OCI-LY3 (cell line): ENCODE measurements around the gene IDNK.

Source experiments
- H2AFZ ChIP-seq: fragments of 200-600, 300-600 bp; shearing (Covaris generic); 2 replicates; pipeline ENCODE4 v1.6.0; 2014; ENCODE audit warnings: antibody characterized with exemption, low read depth, low read length
- H3K27ac ChIP-seq: fragments of 200-600, 300-600 bp; sonication (generic); 2 replicates; pipeline ENCODE4 v1.5.1; 2014; ENCODE audit warnings: mild to moderate bottlenecking, low read length, moderate library complexity, mixed read lengths
- H3K27me3 ChIP-seq: fragments of 200-600, 300-600 bp; sonication (generic); 2 replicates; pipeline ENCODE4 v1.6.1; 2014; ENCODE audit warnings: low read depth, low read length, mixed read lengths
- H3K36me3 ChIP-seq: fragments of 200-600, 300-600 bp; sonication (generic); replicated peaks from 2 replicates; pipeline ENCODE3; 2014; ENCODE audit warnings: low read depth, low read length, mixed read lengths
- H3K4me1 ChIP-seq: fragments of 300-600, 200-600 bp; sonication (generic); 2 replicates; pipeline ENCODE4 v1.6.1; 2014; ENCODE audit warnings: low read length, mixed read lengths
- H3K4me2 ChIP-seq: fragments of 200-600, 300-600 bp; sonication (generic); 2 replicates; pipeline ENCODE4 v1.6.1; 2014; ENCODE audit warnings: low read length, mixed read lengths
- H3K4me3 ChIP-seq: fragments of 300-600, 200-600 bp; sonication (generic); 2 replicates; pipeline ENCODE4 v1.5.1; 2014; ENCODE audit warnings: antibody characterized with exemption, mild to moderate bottlenecking, low read length, moderate library complexity
- H3K79me2 ChIP-seq: fragments of 300-600, 200-600 bp; shearing (Covaris generic); 2 replicates; pipeline ENCODE4 v1.6.1; 2014; ENCODE audit warnings: mild to moderate bottlenecking, low read length, mixed read lengths
- H3K9ac ChIP-seq: fragments of 300-600, 200-600 bp; shearing (Covaris generic); 2 replicates; pipeline ENCODE4 v1.6.0; 2014; ENCODE audit warnings: mild to moderate bottlenecking, low read length, moderate library complexity
- H3K9me3 ChIP-seq: fragments of 200-600, 300-600 bp; shearing (Covaris generic); 2 replicates; pipeline ENCODE4 v1.6.1; 2014; ENCODE audit warnings: low read length, mixed read lengths; ENCODE audit not compliant: insufficient read depth
- H4K20me1 ChIP-seq: fragments of 200-600, 300-600 bp; sonication (generic); 2 replicates; pipeline ENCODE4 v1.6.1; 2016; ENCODE audit warnings: low read length, mixed read lengths; ENCODE audit not compliant: insufficient read depth
- EZH2phosphoT487 ChIP-seq: fragments of 200-600 bp; shearing (Covaris generic); IDR thresholded peaks from 2 replicates; pipeline ENCODE4 v1.6.1; 2018; ENCODE audit warnings: antibody characterized with exemption, mixed run types, low read depth
- TF ChIP-seq, protein P1 (sequence below): fragments of 200-600, 300-600 bp; sonication (generic); IDR thresholded peaks from 2 replicates; pipeline ENCODE4 v1.5.1; 2014; ENCODE audit warnings: antibody characterized with exemption, low read length, low read depth

IDNK gene

DNA sequence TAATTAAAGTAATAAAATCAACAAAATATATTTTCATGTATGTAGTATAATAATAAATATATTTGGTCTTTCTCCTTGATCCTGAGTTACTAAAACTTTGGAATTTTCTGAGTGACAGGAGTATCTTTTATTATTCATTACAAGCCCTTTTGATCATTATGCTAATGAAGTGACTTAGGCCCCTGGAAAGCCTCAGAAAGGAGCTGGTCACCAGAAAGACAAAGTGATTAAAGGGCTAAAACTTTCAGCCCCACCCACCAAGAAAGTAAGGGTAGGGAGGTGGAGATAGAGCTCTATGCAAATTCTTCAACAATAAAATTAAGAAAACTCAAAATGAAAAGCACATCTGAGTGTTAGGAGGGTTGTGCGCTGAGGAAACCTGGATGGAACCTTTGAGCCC, 57.3 kb downstream of the IDNK start:
- Histone ChIP-seq H3K4me1 (no peaks in the 10 kb centered on the region), H3K9ac (no peak overlapping the region), H3K79me2 (peaks cover 77% of the 10 kb centered on the region), H3K27ac (no peak overlapping the region), H2AFZ (no peak overlapping the region), H3K4me2 (no peak overlapping the region), H3K27me3 (no peaks in the 10 kb centered on the region), H3K4me3 (no peak overlapping the region), H4K20me1 (peaks cover 31% of the 10 kb centered on the region), H3K36me3 (peaks cover 44% of the 10 kb centered on the region), H3K9me3 (no peaks in the 10 kb centered on the region)
- TF ChIP-seq, protein P1, sequence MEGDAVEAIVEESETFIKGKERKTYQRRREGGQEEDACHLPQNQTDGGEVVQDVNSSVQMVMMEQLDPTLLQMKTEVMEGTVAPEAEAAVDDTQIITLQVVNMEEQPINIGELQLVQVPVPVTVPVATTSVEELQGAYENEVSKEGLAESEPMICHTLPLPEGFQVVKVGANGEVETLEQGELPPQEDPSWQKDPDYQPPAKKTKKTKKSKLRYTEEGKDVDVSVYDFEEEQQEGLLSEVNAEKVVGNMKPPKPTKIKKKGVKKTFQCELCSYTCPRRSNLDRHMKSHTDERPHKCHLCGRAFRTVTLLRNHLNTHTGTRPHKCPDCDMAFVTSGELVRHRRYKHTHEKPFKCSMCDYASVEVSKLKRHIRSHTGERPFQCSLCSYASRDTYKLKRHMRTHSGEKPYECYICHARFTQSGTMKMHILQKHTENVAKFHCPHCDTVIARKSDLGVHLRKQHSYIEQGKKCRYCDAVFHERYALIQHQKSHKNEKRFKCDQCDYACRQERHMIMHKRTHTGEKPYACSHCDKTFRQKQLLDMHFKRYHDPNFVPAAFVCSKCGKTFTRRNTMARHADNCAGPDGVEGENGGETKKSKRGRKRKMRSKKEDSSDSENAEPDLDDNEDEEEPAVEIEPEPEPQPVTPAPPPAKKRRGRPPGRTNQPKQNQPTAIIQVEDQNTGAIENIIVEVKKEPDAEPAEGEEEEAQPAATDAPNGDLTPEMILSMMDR = no peak
- TF ChIP-seq EZH2phosphoT487 = no peak

DNA sequence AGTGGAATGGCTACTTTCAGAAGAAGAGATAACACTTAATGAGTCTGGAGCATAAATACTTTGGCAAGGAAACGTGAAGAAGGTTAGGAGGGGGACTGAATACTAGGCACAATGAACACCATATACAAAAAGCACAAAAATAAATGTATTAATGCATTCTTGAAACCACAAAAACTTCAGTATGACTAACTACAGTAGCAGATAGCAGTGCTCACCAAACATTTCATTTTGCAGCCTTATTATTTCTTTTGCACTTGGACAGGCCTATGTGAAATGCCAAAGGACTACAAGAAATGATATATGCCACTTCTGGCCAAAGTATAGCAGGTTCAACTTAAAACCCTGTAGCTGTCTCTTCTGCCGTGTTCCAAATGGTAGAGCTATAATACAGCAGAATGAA, 58.5 kb downstream of the IDNK start:
- Histone ChIP-seq H3K4me1 (no peaks in the 10 kb centered on the region), H4K20me1 (peaks cover 36% of the 10 kb centered on the region), H3K79me2 (peaks cover 83% of the 10 kb centered on the region), H3K9me3 (no peaks in the 10 kb centered on the region), H3K9ac (no peak overlapping the region), H3K36me3 (peaks cover 39% of the 10 kb centered on the region), H3K4me2 (no peak overlapping the region), H3K4me3 (no peak overlapping the region), H3K27ac (no peak overlapping the region), H3K27me3 (no peaks in the 10 kb centered on the region), H2AFZ (no peak overlapping the region)
- TF ChIP-seq, protein P1 = no peak
- no peak for TF ChIP-seq EZH2phosphoT487

DNA sequence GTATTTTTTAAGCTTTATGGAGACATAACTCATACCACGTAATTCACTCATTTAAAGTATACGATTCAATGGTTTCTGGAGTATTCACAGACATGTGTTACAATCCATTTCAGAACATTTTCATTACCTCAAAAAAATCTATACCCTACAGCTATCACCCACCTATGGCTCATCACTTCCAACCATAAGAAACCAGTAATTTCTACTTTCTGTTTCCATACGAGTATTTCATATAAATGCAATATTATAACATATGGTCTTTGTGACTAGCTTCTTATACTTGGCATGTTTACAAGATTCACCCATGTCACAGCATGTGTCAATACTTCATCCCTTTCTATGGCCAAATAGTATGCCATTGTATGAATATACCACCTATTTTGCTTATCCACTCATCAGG, 66.0 kb downstream of the IDNK start:
- Histone ChIP-seq H3K36me3 (peaks cover 3% of the 10 kb centered on the region), H3K27ac (no peak overlapping the region), H3K9me3 (no peaks in the 10 kb centered on the region), H3K4me1 (no peaks in the 10 kb centered on the region), H3K9ac (no peak overlapping the region), H2AFZ (no peak overlapping the region), H3K79me2 (peaks cover 100% of the 10 kb centered on the region), H3K27me3 (no peaks in the 10 kb centered on the region), H3K4me3 (no peak overlapping the region), H4K20me1 (peaks cover 82% of the 10 kb centered on the region), H3K4me2 (no peak overlapping the region)
- TF ChIP-seq, protein P1 = no peak
- TF ChIP-seq EZH2phosphoT487 = no peak

DNA sequence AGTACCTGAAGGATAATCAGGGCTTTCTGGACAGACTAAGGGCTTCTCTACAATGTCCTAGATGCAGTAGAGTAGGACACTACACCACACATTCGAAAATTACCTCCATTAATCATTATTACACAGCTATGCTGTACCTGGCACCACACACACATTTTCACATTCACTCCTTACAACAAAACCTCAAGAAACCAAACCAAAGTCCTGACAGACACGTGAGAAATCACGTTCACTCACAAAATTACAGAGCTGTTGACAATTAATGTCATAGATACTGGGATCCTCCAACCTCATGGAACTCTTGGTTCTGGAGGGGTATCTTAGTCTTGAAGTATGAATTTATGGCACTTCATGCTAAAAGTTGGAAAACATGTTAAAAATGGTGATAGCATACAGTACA, 68.5 kb downstream of the IDNK start:
- Histone ChIP-seq H3K4me2 (no peak overlapping the region), H3K79me2 (peaks cover 100% of the 10 kb centered on the region), H3K27me3 (no peaks in the 10 kb centered on the region), H4K20me1 (peaks cover 94% of the 10 kb centered on the region), H3K9me3 (no peaks in the 10 kb centered on the region), H2AFZ (no peak overlapping the region), H3K4me1 (peaks cover 11% of the 10 kb centered on the region), H3K27ac (no peak overlapping the region), H3K36me3 (no peaks in the 10 kb centered on the region), H3K4me3 (no peak overlapping the region), H3K9ac (no peak overlapping the region)
- TF ChIP-seq EZH2phosphoT487 = no peak
- TF ChIP-seq, protein P1 = no peak
